ENCODE data around the gene DERL3. TPM values are rescaled to one million over a fixed set of nuclear protein-coding genes. Genes with fewer than 3 reads are reported as not detected.
A peak's percentile ranks its signal among the peaks of the same experiment; 100 is the strongest.

DERL3 gene
- total RNA-seq, 4 donors from 2014 or later: not detected

DNA sequence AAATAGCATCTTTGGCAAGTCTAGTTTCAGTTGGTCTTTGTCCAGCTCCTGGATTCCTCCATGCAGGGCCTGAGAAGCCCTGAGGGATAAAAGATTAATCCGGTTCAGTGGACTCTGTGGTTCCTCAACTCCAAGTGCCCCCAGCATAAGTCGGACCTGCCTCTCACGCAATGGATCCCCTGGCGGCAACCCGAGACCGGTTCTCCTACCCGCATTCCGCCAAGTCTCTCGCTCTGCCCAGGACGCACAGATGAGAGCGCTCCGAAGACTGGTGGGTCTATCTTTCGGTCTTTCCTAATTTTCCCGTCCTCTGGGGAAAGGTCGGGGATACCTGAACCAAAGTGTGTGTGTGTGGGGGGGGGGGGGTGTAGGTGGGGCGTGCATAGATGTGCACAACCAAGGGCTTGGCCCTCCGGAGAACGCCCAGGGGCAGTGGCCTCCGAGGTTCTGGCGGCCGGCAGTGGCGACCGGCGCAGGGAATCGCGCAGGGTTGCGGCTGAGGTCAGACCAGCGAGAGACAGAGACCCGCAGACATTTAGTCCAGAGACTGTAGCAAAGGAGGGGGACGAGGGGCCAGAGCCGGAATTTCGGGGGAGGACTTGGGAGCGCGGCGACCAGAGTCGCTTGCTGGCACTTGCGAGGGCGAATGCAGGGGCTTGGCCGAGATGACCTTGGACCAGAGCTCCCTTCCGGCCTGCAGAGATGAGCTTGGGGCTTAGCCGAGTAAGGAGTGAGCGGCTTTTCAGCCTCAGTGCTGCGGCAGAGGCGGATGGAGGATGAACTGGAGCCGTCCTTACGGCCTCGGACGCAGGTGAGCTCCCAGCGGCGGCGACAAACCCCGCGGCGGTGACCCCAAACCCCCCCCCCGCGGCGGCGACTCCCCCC, 18.2 kb upstream of the DERL3 start:
- WGBS: 15% methylated on average over 30 of the region's 58 CpGs

DNA sequence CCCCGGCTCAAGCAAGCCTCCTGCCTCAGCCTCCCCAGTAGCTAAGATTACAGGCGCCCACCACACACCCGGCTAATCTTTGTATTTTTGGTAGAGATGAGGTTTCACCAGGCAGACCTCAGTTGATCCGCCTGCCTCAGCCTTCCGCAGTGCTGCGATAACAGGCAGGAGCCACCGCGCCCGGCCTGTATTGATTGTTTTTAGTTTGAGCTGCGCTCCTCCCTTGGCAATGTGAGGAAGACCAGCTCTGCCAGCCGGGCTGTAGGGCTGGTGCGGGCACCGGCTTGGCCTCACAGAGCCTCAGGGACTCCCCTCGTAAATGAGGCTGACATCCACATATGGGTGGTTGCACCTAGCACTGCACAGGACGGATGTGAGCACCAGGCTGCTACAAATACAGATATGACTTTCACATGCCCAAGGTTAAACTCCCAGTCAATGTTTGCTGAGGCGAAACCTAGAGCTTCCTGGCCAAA, 11.4 kb upstream of the DERL3 start:
- no peak overlapping the region for H3K27ac ChIP-seq (replicated peaks in 1 of 4)
- H3K36me3 ChIP-seq: no peaks in the 10 kb centered on the region
- DNase-seq (ENCODE audit: extremely low spot score): no peak
- H3K27me3 ChIP-seq: no peaks in the 10 kb centered on the region
- TF ChIP-seq, protein P1, sequence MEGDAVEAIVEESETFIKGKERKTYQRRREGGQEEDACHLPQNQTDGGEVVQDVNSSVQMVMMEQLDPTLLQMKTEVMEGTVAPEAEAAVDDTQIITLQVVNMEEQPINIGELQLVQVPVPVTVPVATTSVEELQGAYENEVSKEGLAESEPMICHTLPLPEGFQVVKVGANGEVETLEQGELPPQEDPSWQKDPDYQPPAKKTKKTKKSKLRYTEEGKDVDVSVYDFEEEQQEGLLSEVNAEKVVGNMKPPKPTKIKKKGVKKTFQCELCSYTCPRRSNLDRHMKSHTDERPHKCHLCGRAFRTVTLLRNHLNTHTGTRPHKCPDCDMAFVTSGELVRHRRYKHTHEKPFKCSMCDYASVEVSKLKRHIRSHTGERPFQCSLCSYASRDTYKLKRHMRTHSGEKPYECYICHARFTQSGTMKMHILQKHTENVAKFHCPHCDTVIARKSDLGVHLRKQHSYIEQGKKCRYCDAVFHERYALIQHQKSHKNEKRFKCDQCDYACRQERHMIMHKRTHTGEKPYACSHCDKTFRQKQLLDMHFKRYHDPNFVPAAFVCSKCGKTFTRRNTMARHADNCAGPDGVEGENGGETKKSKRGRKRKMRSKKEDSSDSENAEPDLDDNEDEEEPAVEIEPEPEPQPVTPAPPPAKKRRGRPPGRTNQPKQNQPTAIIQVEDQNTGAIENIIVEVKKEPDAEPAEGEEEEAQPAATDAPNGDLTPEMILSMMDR (IDR thresholded peaks at IDR 0.05): no peak
- H3K4me1 ChIP-seq: peaks cover 26 to 32% (median 29%) of the 10 kb centered on the region in 4 donors
- no peak overlapping the region for H3K4me3 ChIP-seq
- 88% methylated on average over 12 of the region's 16 CpGs for WGBS
- no peaks in the 10 kb centered on the region for H3K9me3 ChIP-seq
- intact Hi-C loops (cut with DNase I): no loop called here

More for the DNA sequence above, 18.2 kb upstream of the DERL3 start:
- peak overlapping the region; percentile 68 to 77 (median 74) for H3K4me3 ChIP-seq
- H3K36me3 ChIP-seq: peaks cover 0 to 6% (median 3%) of the 10 kb centered on the region in 4 donors
- intact Hi-C loops (cut with DNase I): no loop called here
- peaks cover 8 to 31% (median 24%) of the 10 kb centered on the region in 4 donors for H3K4me1 ChIP-seq
- no peak for DNase-seq (ENCODE audit: extremely low spot score)
- peak overlapping the region; percentile 92 to 96 (median 94) for H3K27ac ChIP-seq (replicated peaks in 1 of 4)
- no peaks in the 10 kb centered on the region for H3K27me3 ChIP-seq
- no peaks in the 10 kb centered on the region for H3K9me3 ChIP-seq
- no peak for TF ChIP-seq POLR2A (IDR thresholded peaks at IDR 0.05; ENCODE audit: low read depth)
- TF ChIP-seq, protein P1 (IDR thresholded peaks at IDR 0.05): peak in 1 of 3 experiments; percentile 26

DNA sequence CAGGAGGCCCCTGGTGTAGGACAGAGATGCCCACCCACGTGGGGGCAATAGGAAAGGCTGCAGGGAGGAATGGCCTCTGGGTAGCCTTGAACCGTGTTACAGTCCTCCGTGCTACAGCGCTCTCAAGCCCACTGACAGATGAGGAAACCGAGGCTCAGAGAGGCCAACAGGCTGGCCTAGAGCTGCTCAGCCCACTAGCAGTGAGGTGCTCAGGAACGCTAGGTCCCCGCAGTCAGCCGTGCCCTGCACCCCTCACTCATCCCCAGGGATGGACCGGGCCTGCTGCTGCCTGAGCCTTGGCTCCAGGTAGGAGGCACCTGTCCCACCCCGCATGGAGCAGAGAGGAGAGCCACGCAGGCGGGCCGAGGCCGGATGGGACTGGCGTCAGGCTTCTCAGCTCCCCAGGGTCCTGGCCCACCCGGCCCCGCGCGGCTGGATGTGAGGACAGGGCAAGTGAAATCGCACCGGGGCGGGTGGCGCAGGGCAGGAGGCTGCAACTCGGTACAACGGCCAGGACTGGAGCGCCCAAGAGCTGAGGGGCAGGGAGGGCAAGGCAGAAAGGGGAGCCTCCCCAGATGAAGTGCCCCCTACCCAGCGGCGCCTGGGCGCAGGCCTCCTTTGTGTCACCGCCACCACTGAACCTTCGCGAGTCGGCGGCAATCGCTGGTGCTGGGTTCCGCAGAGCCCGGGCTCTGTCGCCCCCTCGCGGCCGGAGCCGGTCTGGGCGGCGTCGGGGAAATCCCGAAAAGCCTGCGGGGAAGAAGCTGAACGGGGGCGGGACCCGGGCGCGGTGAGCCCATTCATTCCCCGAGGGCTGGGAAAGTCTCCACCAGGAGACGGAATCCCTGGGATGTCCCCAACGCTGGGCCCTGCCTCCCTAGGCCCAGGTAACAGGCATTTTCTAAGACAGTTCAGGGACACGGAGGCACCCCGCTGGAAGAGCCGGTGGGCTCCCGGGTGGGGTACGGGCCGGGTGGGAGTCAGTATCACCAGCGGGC, 10.5 kb upstream of the DERL3 start:
- 20% methylated on average over 28 of the region's 62 CpGs for WGBS
- Histone ChIP-seq H3K4me1 (peaks cover 35 to 40% (median 37%) of the 10 kb centered on the region in 4 donors), H3K9me3 (no peaks in the 10 kb centered on the region), H3K36me3 (no peaks in the 10 kb centered on the region), H3K27ac (replicated peaks in 1 of 4) (no peak overlapping the region), H3K27me3 (no peaks in the 10 kb centered on the region), H3K4me3 (peak overlapping the region in 3 of 4 donors; percentile 24 to 44 (median 26))
- TF ChIP-seq POLR2A (IDR thresholded peaks at IDR 0.05; ENCODE audit: low read depth): no peak
- TF ChIP-seq POLR2AphosphoS5 (IDR thresholded peaks at IDR 0.05): peak in 1 of 2 donors; percentile 62
- TF ChIP-seq, protein P1 (IDR thresholded peaks at IDR 0.05): peak in 2 of 3 experiments; percentile 97 to 98
- TF ChIP-seq EP300 (IDR thresholded peaks at IDR 0.05): no peak
- intact Hi-C loops (cut with DNase I): loop anchor here (5.0 kb wide), 2 partner anchors 82 to 307 kb away; partner anchors contain the start of gene CHCHD10
- DNase-seq (ENCODE audit: extremely low spot score): no peak

DNA sequence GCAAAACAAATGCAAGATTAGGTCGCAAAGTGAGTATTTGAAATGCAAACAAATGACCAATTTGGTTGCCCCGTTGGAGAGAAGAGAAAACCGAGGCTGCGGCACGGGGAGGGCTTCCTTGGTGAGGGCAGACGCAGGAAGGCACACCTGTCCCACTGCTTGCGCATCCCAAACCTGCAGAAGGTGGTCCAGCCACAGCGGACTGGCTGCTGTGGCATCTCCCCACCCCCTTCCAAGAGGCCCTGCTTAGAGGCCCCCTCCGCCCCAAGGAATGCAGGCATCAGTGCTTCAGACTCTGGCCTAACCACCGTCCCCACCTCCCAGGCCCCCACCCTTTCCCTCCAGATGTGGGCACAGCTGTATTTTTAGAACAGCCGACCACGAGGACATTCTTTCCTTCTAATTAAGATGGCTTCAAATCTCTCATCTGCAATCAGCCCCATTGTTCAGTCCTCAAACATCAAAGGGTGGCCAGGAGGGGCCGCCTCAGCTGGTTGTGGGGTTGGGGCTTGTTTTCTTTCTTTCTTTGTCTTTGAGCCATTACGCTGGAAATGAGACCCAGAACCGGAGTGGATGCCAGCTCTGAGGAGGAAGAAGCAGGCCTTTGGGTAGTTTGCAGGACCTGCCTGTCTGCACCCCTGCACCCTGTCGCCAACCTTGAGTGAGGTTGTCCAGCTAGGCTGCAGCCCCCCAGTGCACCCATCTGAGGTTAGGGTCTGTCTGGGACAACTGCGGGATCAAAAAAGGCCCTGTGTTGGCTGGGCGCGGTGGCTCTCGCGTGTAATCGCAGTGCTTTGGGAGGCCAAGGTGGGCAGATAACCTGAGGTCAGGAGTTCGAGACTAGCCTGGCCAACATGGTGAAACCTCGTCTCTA, 9.4 kb upstream of the DERL3 start:
- 84% methylated on average over 24 of the region's 24 CpGs for WGBS
- Histone ChIP-seq H3K36me3 (no peaks in the 10 kb centered on the region), H3K4me3 (no peak overlapping the region), H3K27ac (replicated peaks in 1 of 4) (no peak overlapping the region), H3K9me3 (no peaks in the 10 kb centered on the region), H3K27me3 (no peaks in the 10 kb centered on the region), H3K4me1 (peaks cover 38 to 42% (median 40%) of the 10 kb centered on the region in 4 donors)
- no peak for TF ChIP-seq POLR2AphosphoS5 (IDR thresholded peaks at IDR 0.05)
- TF ChIP-seq, protein P1 (IDR thresholded peaks at IDR 0.05): no peak
- TF ChIP-seq POLR2A (IDR thresholded peaks at IDR 0.05; ENCODE audit: low read depth): no peak
- no peak for TF ChIP-seq EP300 (IDR thresholded peaks at IDR 0.05)
- no peak for DNase-seq (ENCODE audit: extremely low spot score)
- intact Hi-C loops (cut with DNase I): loop anchor here (5.0 kb wide), 2 partner anchors 81 to 306 kb away; partner anchors contain the start of gene CHCHD10
